HG02870 (cell line): Measurements from ENCODE around the gene AQP6.
"Not testable (repeated sequence)": the region's sequence is repeated elsewhere in the genome, so short reads cannot be mapped to it uniquely, and the experiment has no call there.

Experiments
- ATAC-seq: cut with Tn5 transposase; IDR thresholded peaks from one replicate; pipeline ENCODE4 v1.9.1; 2021; ENCODE audit warnings: mild to moderate bottlenecking, moderate library complexity; ENCODE audit not compliant: unreplicated experiment

The AQP6 gene

DNA sequence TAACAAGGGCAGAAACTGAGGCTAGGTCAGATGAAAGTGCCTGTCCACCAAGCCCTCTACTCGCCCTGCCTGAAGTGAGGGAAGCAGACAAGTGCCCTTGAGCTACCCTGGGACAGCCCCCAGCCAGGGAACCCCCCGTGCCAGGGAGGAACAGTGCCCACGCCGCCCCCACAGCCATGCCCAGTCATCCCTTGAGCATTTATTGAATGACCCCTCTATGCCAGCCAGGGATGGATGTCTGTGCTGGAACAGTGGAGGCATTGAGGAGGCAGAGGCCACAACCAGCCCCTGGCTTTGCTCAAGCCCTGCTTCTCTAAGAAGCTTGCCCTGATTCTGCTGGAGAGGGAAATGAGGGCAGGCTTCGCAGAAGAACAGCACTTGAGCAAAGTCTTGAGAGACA is 3.7 kb upstream of the AQP6 start:
- ATAC-seq, result no peak

DNA sequence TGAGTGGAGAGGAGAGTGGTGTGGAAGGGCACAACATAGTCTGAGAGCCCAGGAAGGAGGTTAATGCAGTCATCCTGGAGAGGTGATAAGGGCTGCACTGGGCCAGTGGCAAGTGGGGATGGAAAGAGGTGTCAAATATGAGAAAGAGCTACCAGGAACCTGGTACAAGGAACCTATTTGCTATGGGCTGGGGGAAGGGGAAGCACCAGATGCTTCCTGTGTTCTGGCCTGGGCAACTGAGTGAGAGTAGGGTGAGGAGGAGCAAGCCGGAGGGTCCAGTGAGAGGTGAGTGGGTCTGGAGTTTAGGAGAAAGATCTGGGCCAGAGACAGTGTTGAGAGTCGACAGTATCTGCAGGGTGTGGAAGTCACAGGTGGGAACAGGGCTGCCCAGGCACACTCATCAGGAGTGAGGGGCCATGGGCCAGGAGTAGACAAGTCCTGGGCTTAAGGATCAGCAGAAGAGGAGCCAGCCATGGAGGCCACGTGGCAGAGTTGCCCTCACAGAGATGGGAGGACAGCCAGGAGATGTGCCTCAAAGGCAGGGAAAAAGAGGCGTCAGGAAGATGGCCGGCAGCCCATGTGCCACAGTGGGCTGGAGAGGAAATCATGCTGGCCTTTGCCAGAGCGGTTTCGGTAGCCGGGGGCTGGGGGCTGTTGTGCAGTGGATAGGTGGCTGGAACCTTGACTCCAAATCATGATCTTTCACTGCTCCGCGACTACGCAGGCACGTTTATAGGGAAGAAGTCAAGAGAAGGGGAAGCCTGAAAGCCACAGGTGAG is 2.9 kb upstream of the AQP6 start:
- no peak for ATAC-seq

GRCh38 chr12:49970658-49971057 is 2.1 kb upstream of the AQP6 start:
- no peak for ATAC-seq

DNA sequence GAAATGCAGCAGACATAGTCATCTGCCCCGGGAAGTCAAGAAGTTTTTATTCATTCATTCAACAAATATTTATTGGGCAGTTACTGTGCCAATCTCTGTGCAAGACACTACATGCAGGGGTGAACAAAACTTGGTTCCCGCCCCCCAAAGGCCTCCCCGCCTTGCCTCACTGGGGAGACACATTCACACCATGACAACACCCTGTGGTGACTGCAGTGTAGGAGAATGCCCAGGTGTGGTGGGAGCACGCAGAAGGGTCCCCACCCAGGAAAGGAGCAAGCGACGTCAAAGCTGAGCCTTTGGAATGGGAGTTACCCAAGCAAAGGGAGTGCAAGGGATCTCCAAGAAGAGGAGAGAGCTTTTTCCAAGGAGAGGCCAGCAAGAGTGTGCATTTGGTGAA is 1.6 kb upstream of the AQP6 start:
- no peak for ATAC-seq

DNA sequence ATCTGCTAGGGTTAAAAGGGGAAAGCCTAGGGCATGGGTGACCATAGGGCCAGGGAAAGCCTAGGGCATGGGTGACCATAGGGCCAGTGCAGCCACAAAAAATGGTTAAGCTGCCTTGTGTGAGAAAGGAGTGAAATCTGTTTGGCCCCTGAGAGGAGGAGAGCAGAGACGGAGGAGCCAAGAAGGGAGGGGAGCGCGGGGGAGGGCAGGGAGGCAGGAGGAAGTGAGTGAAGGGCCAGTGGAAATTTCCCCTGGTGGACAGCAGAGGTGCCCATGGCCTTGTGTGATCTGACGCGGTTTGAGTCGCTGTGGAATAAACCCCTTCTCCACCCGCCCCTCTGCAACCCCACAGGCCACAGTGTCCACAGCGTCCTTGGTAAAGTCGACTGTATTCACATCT is 618 bp upstream of the AQP6 start:
- no peak for ATAC-seq

DNA sequence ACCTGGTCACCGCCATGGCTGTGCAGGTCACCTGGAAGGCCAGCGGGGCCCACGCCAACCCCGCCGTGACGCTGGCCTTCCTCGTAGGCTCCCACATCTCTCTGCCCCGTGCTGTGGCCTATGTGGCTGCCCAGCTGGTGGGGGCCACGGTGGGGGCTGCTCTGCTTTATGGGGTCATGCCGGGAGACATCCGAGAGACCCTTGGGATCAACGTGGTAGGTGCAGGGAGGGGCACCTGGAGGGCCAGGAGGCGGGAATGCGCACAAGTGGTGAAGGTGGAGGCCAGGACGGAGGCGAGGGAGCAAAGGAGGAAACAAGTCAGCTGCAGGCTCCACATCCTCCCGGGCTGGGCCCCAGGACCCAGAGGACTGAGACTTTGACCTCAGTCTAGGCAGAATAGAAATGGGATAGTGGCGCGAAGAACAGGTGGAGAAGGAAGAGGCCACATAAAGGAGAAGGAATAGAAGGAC is 649 bp downstream of the AQP6 start:
- no peak for ATAC-seq

GRCh38 chr12:49974231-49974675 is 1.5 kb downstream of the AQP6 start:
- ATAC-seq, result no peak

DNA sequence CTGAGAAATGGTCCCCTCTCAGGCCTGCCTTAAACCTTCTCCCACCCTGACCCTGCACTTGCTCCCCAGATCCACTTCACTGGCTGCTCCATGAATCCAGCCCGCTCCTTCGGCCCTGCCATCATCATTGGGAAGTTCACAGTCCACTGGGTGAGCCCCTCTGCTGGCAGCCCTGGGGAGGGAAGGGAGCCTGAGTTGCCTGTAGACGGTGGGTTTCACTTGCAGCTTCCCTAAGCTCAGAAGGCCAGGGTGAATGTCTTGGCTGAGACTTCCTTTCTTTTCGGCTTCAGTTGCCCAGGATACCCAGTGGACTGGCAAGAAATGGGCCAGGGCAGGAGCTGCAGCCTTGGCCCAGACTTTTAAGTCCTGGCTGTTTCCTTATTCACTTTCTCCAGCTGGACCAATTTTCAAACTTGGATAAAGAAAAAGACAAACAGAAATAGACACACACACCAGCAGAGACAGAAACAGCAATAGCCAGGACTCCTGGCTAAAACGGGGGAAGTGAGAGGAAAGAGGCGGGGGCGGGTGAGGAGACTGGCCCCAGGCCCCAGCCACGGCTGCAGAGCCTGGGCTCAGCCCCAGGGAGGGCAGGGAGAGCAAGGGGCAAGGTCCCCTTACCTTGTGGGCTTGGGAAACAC is 2.0 kb downstream of the AQP6 start:
- ATAC-seq, result no peak

DNA sequence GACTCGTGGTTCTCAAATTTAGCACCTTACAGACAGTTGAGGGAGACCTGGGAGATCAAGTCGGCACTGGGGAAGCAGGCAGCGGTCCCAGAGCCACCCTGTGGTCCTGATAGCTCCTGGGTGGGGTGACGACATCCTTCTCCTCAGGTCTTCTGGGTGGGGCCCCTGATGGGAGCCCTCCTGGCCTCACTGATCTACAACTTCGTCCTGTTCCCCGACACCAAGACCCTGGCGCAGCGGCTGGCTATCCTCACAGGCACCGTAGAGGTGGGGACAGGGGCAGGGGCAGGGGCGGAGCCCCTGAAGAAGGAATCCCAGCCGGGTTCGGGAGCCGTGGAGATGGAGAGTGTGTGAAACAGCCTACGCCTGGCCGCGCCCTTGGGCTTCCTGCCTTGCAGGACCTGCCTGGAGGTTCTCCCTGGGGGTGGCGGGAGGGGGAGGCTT is 2.6 kb downstream of the AQP6 start:
- ATAC-seq, result no peak

DNA sequence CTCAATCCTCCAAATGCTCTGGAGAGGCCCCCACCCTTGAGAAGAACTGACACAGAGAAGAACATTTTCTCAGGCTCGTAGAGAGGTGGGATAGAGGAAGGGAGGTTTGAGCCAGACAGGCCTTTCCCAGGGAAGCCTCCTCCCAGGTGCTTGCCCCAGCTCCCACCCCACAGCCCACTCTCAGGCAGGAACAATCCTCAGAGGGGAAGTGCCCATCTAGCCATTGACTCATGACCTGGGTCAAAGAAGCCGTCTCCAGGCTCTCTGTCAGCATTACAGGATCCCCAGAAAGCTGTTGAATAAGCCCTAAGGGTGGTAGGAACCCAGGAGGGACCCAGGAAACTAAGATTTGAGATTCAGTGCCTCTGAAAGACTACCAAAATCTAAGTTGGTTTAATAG is 3.8 kb downstream of the AQP6 start:
- no peak for ATAC-seq

- no peak for ATAC-seq
Observed at GRCh38 chr12:49978125-49978524, 5.4 kb downstream of the AQP6 start.

DNA sequence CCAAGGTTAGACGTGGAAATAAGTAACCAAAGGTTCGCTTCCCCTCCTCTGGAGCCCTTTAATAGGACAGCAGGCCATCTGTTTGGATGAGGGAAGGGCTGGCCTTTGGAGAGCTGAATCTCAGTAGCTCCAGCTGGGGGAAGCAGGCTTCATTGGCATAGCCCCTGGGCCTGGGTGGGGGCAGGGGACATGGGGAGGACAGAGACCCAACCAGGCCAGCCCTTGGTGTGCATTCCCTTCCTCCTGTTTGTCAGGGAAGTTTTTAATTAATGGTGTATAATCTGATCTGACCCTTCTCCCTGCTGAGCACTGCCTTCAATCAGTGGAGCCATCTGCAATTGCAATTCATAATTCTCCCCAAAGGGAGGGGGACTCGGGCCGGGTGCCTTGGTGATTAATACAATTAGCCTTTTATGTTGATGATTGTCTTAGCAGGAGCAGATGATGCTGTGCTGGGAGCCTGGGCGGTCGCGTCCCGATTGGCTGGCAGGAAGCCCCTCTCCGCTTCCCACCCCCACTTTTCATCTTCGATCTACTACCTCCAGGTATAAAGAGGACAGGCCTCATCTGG is 6.4 kb downstream of the AQP6 start:
- ATAC-seq, result no peak

DNA sequence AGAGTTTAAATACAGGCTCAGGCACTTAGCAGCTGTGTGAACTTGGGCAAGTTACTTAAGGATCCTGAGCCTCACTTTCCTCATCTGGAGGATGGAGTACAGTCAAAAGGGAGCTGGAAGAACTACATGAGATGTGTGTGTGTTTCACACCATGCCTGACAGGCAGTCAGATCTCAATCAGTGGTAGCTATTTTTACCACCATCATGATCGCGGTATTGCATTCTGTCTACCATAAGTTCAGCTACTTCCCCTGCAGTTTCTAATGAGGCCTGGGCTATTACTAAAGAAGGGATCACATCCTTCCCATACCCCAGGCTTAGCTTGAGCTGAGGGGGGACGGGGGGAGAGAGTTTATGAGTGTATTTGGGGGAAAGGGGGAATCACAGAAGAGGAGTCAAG is 7.0 kb downstream of the AQP6 start:
- ATAC-seq, result no peak

DNA sequence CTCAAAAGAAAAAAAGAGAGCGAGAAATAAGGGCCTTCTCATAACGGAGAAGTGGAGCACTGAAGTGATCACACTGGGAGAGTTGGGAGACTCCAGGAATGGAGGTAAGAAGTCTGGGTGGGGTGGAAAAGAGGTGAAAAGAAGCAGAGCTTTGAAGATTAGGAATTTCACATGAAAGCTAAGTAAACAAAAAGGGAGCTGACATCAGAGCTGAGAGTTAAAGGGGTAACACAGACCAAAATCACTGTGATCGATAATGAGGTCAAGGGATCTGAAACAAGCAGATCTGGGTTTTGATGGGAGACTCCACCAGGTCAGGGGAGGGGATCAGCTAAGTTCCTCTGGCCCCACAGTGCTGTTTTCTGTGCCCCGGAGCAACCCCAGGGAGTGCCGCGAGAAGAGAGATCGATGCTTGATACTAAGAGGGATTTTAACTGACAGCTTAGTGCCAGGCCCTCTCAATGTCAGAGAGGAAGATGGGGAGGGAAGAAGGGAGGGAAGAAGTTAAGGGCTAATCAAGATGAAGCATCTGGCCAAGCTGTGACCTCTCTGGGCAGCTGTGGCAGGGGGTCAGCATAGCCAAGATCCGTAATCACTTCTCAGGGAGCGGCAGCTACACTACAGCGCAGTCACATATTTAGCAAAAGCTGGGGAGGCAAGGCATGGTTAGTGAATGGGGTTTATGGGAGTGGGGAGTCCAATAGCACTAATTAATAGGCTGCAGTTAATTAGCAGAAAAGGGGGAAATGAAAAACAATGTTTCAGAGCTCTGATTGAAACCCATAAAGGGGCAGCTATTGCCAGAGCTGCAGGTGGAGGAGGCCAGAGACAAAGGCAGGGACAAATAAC is 8.0 kb downstream of the AQP6 start:
- ATAC-seq, result no peak

GRCh38 chr12:49982246-49983087 is 9.7 kb downstream of the AQP6 start:
- ATAC-seq, result no peak

GRCh38 chr12:49983892-49984291 is 11.1 kb downstream of the AQP6 start:
- no peak for ATAC-seq

DNA sequence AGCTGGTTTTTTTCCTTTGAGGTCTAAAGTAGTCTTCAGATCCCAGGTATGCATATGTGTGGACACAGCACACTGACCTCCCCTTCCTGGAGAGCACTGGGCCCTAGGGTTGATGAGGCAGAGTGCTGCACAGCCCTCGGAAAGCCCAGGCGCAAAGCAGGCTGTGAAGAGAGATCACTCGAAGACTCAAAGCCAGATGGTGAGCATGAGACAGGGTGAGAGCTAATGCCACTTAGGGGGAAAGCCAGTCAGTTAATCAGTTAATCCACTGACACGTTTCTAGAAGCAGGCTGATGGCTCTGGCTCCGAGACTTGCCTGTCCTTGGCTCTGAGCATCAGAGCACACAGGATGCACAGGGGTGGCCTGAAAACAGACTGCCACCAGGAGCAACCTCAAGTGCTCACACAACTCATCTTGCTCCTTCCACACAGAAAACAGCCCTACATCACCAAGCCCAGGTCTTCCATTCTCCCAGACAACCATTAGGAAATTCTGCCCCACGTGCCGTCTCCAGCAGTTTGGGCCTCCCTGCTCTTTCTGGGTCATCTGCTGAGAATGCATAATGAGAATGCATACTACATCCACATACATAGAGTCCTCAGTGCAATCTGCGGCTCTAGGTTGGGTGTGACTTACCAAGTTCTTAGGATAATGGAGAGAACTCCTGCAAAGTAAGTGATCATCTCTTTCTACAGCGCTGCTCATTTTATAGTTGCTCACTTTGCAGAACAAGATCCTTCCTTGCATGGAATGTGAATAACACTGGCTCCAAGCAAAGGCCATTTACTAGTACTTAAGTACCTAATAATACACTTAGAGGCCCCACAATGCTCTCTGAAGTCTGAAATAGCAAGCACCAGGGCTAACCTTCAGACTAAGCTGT is 12.0 kb downstream of the AQP6 start:
- ATAC-seq, result no peak

GRCh38 chr12:49985981-49986380 is 13.2 kb downstream of the AQP6 start:
- ATAC-seq, result no peak

GRCh38 chr12:49986476-49986875 is 13.7 kb downstream of the AQP6 start:
- ATAC-seq, result not testable (repeated sequence)
